H1 (cell line): Measurements from ENCODE around the gene GRSF1. TPM values are rescaled to one million over a fixed set of nuclear protein-coding genes. Genes with fewer than 3 reads are reported as not detected.

Experiments used
- BACH1 ChIP-seq: IDR thresholded peaks from 2 replicates; pipeline ENCODE4 v1.6.1; 2012; ENCODE audit warnings: low read length, improper control_type of control experiment
- JUND ChIP-seq: IDR thresholded peaks from 2 replicates; pipeline ENCODE4 v1.6.1; 2011; ENCODE audit warnings: mild to moderate bottlenecking, improper control_type of control experiment, low read length
- KDM5A ChIP-seq: fragments of 200-600 bp; IDR thresholded peaks from 2 replicates; pipeline ENCODE4 v1.7.1; 2012; ENCODE audit warnings: mild to moderate bottlenecking, low read length, inconsistent platforms, mixed read lengths
- NRF1 ChIP-seq: IDR thresholded peaks from 2 replicates; pipeline ENCODE4 v1.6.1; 2011; ENCODE audit warnings: mild to moderate bottlenecking, low read depth, low read length, improper control_type of control experiment
- TBP ChIP-seq: IDR thresholded peaks from 2 replicates; pipeline ENCODE4 v1.6.1; 2011; ENCODE audit warnings: low read depth, low read length, improper control_type of control experiment
- polyA plus RNA-seq, 7 experiments: library from polyadenylated mRNA; depleted of rRNA in 3 of 7; stranded (reverse) in 5 of 7; unstranded in 2 of 7; fragments of >200 nt in 5 of 7; fragments of 200-250 nt in 2 of 7; gene quantifications; 1 replicate in 5 of 7; 2 replicates in 1 of 7; 4 replicates in 1 of 7; pipeline versions ENCODE4 v1.2.1 to v1.2.3, GENCODE V29; 2011 to 2013; ENCODE audit warnings: missing spikeins in 2 of 7, mixed read lengths in 2 of 7
- total RNA-seq: library from RNA; stranded (reverse); fragmentation: NEBNext Ultra II Directional; extraction: Animal tissue kit (Norgen Biotek cat#: 25700); gene quantifications from 2 replicates; pipeline ENCODE4 v1.2.1, GENCODE V29; 2021

The GRSF1 gene
- total and polyA plus RNA-seq, 2 of the 8 experiments (the other 6 are each of a cell fraction or from before 2014, with no cell fraction given): 44.3 to 112 TPM

DNA sequence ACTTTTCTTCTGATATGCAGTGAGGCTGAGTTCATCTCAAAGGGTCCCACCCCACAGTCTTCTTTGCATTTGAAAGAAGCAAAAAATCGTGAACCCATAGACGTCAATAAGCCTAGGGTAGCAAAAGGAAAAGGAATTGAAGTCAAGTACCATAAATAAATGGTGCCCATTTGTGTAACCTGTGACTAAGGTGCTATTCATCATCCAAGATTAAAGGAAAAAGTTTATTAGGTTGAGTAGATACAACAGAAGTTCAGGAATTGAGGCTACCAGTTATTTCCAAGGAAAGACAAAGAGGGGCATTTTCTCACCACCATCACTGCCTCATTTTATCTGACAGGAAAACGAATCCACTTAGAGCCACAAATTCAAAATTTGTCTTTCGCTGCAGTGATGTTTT, 18.8 kb upstream of the GRSF1 start (continued):
- TF ChIP-seq TBP: no peak
- no peak for TF ChIP-seq JUND
- TF ChIP-seq KDM5A: no peak
- no peak for TF ChIP-seq BACH1
- TF ChIP-seq NRF1: no peak
